ENCODE results near the gene CAMTA1. TPM values are rescaled to one million over a fixed set of nuclear protein-coding genes. Genes with fewer than 3 reads are reported as not detected.
"Not testable (repeated sequence)": the region's sequence is repeated elsewhere in the genome, so short reads cannot be mapped to it uniquely, and the experiment has no call there.

Gene CAMTA1
- total RNA-seq, 1 experiment from 2014 or later = 82.2 TPM

DNA sequence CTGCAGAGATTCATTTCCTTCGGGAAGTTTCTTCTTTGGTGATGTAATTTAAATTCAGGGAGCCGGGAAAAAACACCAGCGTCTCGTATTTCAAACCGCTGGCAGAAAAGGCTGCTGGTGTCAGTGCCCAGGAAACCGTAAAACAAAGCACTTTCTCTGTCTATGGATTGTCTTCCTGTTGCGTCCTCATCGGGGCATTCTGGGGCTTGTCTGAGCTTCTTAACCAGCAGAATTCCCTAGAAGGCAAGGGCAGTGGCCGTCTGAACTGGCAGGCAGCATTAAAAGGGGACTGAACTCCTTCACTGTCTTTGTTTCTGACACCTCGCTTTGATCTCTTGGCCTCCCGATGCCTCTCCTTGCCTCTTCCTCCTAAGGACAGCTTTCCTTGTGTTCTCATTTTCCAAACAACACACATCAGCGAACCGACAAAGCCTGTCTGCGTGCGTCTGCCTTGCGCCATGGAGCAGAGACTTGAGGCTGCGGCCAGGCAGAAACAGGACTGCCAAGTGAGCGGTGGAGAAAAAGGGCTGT lies 594.3 kb downstream of the CAMTA1 start:
- Histone ChIP-seq H3K27me3 (ENCODE audit: control insufficient read depth, insufficient read depth, low read length) (no peaks in the 10 kb centered on the region), H3K4me3 (ENCODE audit: low read depth in 2 of 2, low read length in 2 of 2) (no peak overlapping the region), H3K36me3 (ENCODE audit: control insufficient read depth, insufficient read depth, low read length) (no peaks in the 10 kb centered on the region), H3K4me1 (ENCODE audit: control insufficient read depth, insufficient read depth, low read length) (peaks cover 8% of the 10 kb centered on the region), H3K9me3 (ENCODE audit: control insufficient read depth, insufficient read depth, low read depth, low read length) (no peaks in the 10 kb centered on the region), H3K27ac (ENCODE audit: low read length) (no peak overlapping the region)
- CTCF ChIA-PET = no interaction called here
- DNase-seq (ENCODE audit: low read depth, low spot score) (no peak), ATAC-seq (no peak)
- in situ Hi-C loops (cut with HindIII; ENCODE audit: low pct_unique_long_range_greater_than_20kb, low sequenced_read_pairs) (no loop called here), intact Hi-C loops (cut with micrococcal nuclease; ENCODE audit: unreplicated experiment) (no loop called here)
- POLR2A ChIA-PET = no interaction called here
- TF ChIP-seq TCF7L2 (IDR thresholded peaks at IDR 0.05; ENCODE audit: low read depth, low read length) (0 out of 2 replicates have a peak, but pooled peaks have one; percentile 38), REST (IDR thresholded peaks at IDR 0.05; ENCODE audit: insufficient read depth in 1 of 2, low read depth in 2 of 2, low read length in 1 of 2) (no peak)
- BruUV-seq (replicated peaks) = no TSS peak

DNA sequence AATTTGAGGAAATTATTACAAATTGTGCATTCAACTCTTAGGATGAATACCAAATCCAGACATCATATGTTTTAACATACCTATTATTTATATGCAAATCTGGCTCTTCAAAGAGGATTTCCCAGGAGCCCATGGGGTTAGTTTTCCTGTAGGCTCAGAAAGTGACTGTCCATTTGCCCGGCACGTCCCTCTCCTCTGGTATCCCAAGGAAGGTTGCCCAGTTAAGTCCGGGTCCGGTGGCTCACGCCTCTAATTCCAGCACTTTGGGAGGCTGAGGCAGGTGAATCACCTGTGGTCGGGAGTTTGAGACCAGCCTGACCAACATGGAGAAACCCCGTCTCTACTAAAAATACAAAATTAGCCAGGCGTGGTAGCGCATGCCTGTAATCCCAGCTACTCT lies 594.8 kb downstream of the CAMTA1 start:
- CTCF ChIA-PET; H3K4me3 ChIP-seq (ENCODE audit: low read depth in 2 of 2, low read length in 2 of 2); POLR2A ChIA-PET; intact Hi-C loops (cut with micrococcal nuclease; ENCODE audit: unreplicated experiment); DNase-seq (ENCODE audit: low read depth, low spot score); ATAC-seq; BruUV-seq (replicated peaks); H3K9me3 ChIP-seq (ENCODE audit: control insufficient read depth, insufficient read depth, low read depth, low read length); H3K4me1 ChIP-seq (ENCODE audit: control insufficient read depth, insufficient read depth, low read length); in situ Hi-C loops (cut with HindIII; ENCODE audit: low pct_unique_long_range_greater_than_20kb, low sequenced_read_pairs); H3K36me3 ChIP-seq (ENCODE audit: control insufficient read depth, insufficient read depth, low read length); H3K27ac ChIP-seq (ENCODE audit: low read length); H3K27me3 ChIP-seq (ENCODE audit: control insufficient read depth, insufficient read depth, low read length): not testable (repeated sequence)

DNA sequence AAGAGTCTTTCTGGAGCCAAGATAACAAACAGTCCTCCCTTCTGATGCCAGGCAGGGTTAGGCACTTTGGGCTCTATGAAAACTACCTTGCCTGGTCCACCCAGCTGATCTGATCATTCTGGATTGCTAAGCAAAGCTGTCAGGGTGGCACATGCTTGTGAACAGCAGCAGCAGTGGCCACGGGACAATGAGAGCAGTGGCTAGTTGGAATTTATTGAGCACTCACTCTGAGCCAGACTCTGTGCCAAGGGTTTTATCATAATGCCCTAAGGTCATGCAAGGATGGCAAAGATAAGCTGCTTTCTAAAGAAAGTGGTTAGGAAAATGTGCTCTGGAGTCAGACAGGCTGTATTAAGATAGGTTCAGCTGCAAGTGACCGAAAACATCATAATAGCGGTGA lies 595.5 kb downstream of the CAMTA1 start:
- TF ChIP-seq REST (IDR thresholded peaks at IDR 0.05; ENCODE audit: insufficient read depth in 1 of 2, low read depth in 2 of 2, low read length in 1 of 2) = no peak
- no peak for TF ChIP-seq POLR2AphosphoS5 (IDR thresholded peaks at IDR 0.05; ENCODE audit: low read depth, low read length)
- TF ChIP-seq SIN3A (IDR thresholded peaks at IDR 0.05; ENCODE audit: borderline replicate concordance, insufficient read depth, low read depth, low read length) = no peak
- TF ChIP-seq, protein P1, sequence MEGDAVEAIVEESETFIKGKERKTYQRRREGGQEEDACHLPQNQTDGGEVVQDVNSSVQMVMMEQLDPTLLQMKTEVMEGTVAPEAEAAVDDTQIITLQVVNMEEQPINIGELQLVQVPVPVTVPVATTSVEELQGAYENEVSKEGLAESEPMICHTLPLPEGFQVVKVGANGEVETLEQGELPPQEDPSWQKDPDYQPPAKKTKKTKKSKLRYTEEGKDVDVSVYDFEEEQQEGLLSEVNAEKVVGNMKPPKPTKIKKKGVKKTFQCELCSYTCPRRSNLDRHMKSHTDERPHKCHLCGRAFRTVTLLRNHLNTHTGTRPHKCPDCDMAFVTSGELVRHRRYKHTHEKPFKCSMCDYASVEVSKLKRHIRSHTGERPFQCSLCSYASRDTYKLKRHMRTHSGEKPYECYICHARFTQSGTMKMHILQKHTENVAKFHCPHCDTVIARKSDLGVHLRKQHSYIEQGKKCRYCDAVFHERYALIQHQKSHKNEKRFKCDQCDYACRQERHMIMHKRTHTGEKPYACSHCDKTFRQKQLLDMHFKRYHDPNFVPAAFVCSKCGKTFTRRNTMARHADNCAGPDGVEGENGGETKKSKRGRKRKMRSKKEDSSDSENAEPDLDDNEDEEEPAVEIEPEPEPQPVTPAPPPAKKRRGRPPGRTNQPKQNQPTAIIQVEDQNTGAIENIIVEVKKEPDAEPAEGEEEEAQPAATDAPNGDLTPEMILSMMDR (IDR thresholded peaks at IDR 0.05) = no peak
- no peak for TF ChIP-seq TCF7L2 (IDR thresholded peaks at IDR 0.05; ENCODE audit: low read depth, low read length)
- Histone ChIP-seq H3K9me3 (ENCODE audit: control insufficient read depth, insufficient read depth, low read depth, low read length) (no peaks in the 10 kb centered on the region), H3K27me3 (ENCODE audit: control insufficient read depth, insufficient read depth, low read length) (no peaks in the 10 kb centered on the region), H3K4me3 (ENCODE audit: low read depth in 2 of 2, low read length in 2 of 2) (no peak overlapping the region), H3K27ac (ENCODE audit: low read length) (no peak overlapping the region), H3K36me3 (ENCODE audit: control insufficient read depth, insufficient read depth, low read length) (no peaks in the 10 kb centered on the region), H3K4me1 (ENCODE audit: control insufficient read depth, insufficient read depth, low read length) (peaks cover 8% of the 10 kb centered on the region)
- in situ Hi-C loops (cut with HindIII; ENCODE audit: low pct_unique_long_range_greater_than_20kb, low sequenced_read_pairs) (no loop called here), intact Hi-C loops (cut with micrococcal nuclease; ENCODE audit: unreplicated experiment) (no loop called here)
- no TSS peak for BruUV-seq (replicated peaks)
- POLR2A ChIA-PET = interaction anchor here (0.5 kb wide), 1 partner anchor 348 kb away, joined by 6 read pairs; no protein-coding TSS in a partner anchor
- ATAC-seq = 0 out of 2 replicates have a peak, but pooled peaks have one; percentile 56
- CTCF ChIA-PET = no interaction called here
- DNase-seq (ENCODE audit: low read depth, low spot score) = no peak

- DNase-seq (ENCODE audit: low read depth, low spot score); BruUV-seq (replicated peaks); H3K4me1 ChIP-seq (ENCODE audit: control insufficient read depth, insufficient read depth, low read length); H3K9me3 ChIP-seq (ENCODE audit: control insufficient read depth, insufficient read depth, low read depth, low read length); intact Hi-C loops (cut with micrococcal nuclease; ENCODE audit: unreplicated experiment); CTCF ChIA-PET; H3K27me3 ChIP-seq (ENCODE audit: control insufficient read depth, insufficient read depth, low read length); ATAC-seq; in situ Hi-C loops (cut with HindIII; ENCODE audit: low pct_unique_long_range_greater_than_20kb, low sequenced_read_pairs); H3K27ac ChIP-seq (ENCODE audit: low read length); H3K36me3 ChIP-seq (ENCODE audit: control insufficient read depth, insufficient read depth, low read length); H3K4me3 ChIP-seq (ENCODE audit: low read depth in 2 of 2, low read length in 2 of 2): not testable (repeated sequence)
- POLR2A ChIA-PET = interaction anchor here (0.5 kb wide), 1 partner anchor 17 kb away, joined by 8 read pairs; no protein-coding TSS in a partner anchor
These were observed 596.5 kb downstream of the CAMTA1 start for GRCh38 chr1:7381729-7382128.
